ENCODE data around the gene CKM. TPM values are rescaled to one million over a fixed set of nuclear protein-coding genes. Genes with fewer than 3 reads are reported as not detected.

CKM gene
- total RNA-seq, 4 donors from 2014 or later = 0.27 TPM; not detected in 3

- Histone ChIP-seq H3K36me3 (peaks cover 3 to 6% of the 10 kb centered on the region in 2 donors), H3K9me3 (no peaks in the 10 kb centered on the region), H3K27ac (no peak overlapping the region), H3K27me3 (no peaks in the 10 kb centered on the region), H3K4me3 (replicated peaks in 1 of 3) (no peak overlapping the region), H3K4me1 (no peaks in the 10 kb centered on the region)
- TF ChIP-seq CTCF (IDR thresholded peaks at IDR 0.05) = no peak
- TF ChIP-seq POLR2A (IDR thresholded peaks at IDR 0.05) = no peak
- no peak for DNase-seq
- intact Hi-C loops (cut with DNase I) = no loop called here
- WGBS, 2 donors = 86 to 92% methylated on average over 13 to 15 of the region's 17 CpGs
Observed at GRCh38 chr19:45349430-45349941, 26.8 kb upstream of the CKM start.

GRCh38 chr19:45349126-45349415 lies 26.4 kb upstream of the CKM start:
- Histone ChIP-seq H3K36me3 (peaks cover 3 to 6% of the 10 kb centered on the region in 2 donors), H3K4me1 (no peaks in the 10 kb centered on the region), H3K9me3 (no peaks in the 10 kb centered on the region), H3K27ac (no peak overlapping the region), H3K4me3 (replicated peaks in 1 of 3) (no peak overlapping the region), H3K27me3 (no peaks in the 10 kb centered on the region)
- intact Hi-C loops (cut with DNase I) = no loop called here
- WGBS, 2 donors = 57 to 78% methylated on average over 2 to 3 of the region's 3 CpGs
- TF ChIP-seq POLR2A (IDR thresholded peaks at IDR 0.05) (no peak), CTCF (IDR thresholded peaks at IDR 0.05) (no peak)
- no peak for DNase-seq

GRCh38 chr19:45348367-45349125 lies 25.9 kb upstream of the CKM start:
- H3K27me3 ChIP-seq = no peaks in the 10 kb centered on the region
- no peaks in the 10 kb centered on the region for H3K9me3 ChIP-seq
- H3K4me3 ChIP-seq (replicated peaks in 1 of 3) = no peak overlapping the region
- H3K36me3 ChIP-seq = peaks cover 3 to 6% of the 10 kb centered on the region in 2 donors
- intact Hi-C loops (cut with DNase I) = no loop called here
- DNase-seq = no peak
- WGBS, 2 donors = 78 to 85% methylated on average over 10 to 19 of the region's 23 CpGs
- no peaks in the 10 kb centered on the region for H3K4me1 ChIP-seq
- TF ChIP-seq CTCF (IDR thresholded peaks at IDR 0.05) (no peak), POLR2A (IDR thresholded peaks at IDR 0.05) (no peak)
- no peak overlapping the region for H3K27ac ChIP-seq

- 67 to 78% methylated on average over 7 to 8 of the region's 25 CpGs for WGBS, 2 donors
- TF ChIP-seq CTCF (IDR thresholded peaks at IDR 0.05) (no peak), POLR2A (IDR thresholded peaks at IDR 0.05) (no peak)
- peaks cover 3 to 6% of the 10 kb centered on the region in 2 donors for H3K36me3 ChIP-seq
- no peaks in the 10 kb centered on the region for H3K4me1 ChIP-seq
- H3K9me3 ChIP-seq = no peaks in the 10 kb centered on the region
- DNase-seq = no peak
- intact Hi-C loops (cut with DNase I) = no loop called here
- no peak overlapping the region for H3K4me3 ChIP-seq (replicated peaks in 1 of 3)
- H3K27ac ChIP-seq = no peak overlapping the region
- no peaks in the 10 kb centered on the region for H3K27me3 ChIP-seq
Observed at GRCh38 chr19:45347570-45348366, 25.1 kb upstream of the CKM start.

GRCh38 chr19:45346449-45346848 lies 23.8 kb upstream of the CKM start:
- H3K4me1 ChIP-seq = no peaks in the 10 kb centered on the region
- intact Hi-C loops (cut with DNase I) = no loop called here
- no peak for DNase-seq
- no peak overlapping the region for H3K27ac ChIP-seq
- no peak for TF ChIP-seq POLR2A (IDR thresholded peaks at IDR 0.05)
- no peaks in the 10 kb centered on the region for H3K9me3 ChIP-seq
- peaks cover 0 to 3% of the 10 kb centered on the region in 2 donors for H3K36me3 ChIP-seq
- no peaks in the 10 kb centered on the region for H3K27me3 ChIP-seq
- H3K4me3 ChIP-seq (replicated peaks in 1 of 3) = no peak overlapping the region
- WGBS, 2 donors = 61 to 77% methylated on average over 2 to 21 of the region's 27 CpGs

All from thyroid gland (tissue), 4 donors.